Fibroblast of skin of scalp (primary cell): ENCODE measurements around the gene DEAF1.

Experiments
- DNase-seq: peaks from one replicate; pipeline ENCODE4 v3.0.0-alpha.2; 2013

DEAF1 gene

GRCh38 chr11:620935-621814, 73.8 kb downstream of the DEAF1 start:
- DNase-seq = no peak

GRCh38 chr11:620201-620600, 74.8 kb downstream of the DEAF1 start:
- DNase-seq = no peak

- no peak for DNase-seq
Measured at GRCh38 chr11:619628-620050, 75.4 kb downstream of the DEAF1 start.

- DNase-seq = no peak
Measured at GRCh38 chr11:618856-619627, 76.0 kb downstream of the DEAF1 start.

GRCh38 chr11:617912-618682, 76.9 kb downstream of the DEAF1 start:
- DNase-seq = no peak

GRCh38 chr11:617199-617911, 77.7 kb downstream of the DEAF1 start:
- DNase-seq = no peak

- no peak for DNase-seq
Measured at GRCh38 chr11:616320-617198, 78.5 kb downstream of the DEAF1 start.

GRCh38 chr11:615504-616319, 79.3 kb downstream of the DEAF1 start, which contains the start of gene IRF7:
Gene IRF7 (minus strand): TSS chr11:615950. CDS start chr11:615364, 586 bp downstream.
- peak; percentile 91 for DNase-seq

GRCh38 chr11:614623-615503, 80.2 kb downstream of the DEAF1 start:
- no peak for DNase-seq

- DNase-seq = no peak
Measured at GRCh38 chr11:614021-614622, 80.9 kb downstream of the DEAF1 start.

- peak; percentile 54 for DNase-seq
Measured at GRCh38 chr11:613369-613968, 81.6 kb downstream of the DEAF1 start.

GRCh38 chr11:612961-613300, 82.1 kb downstream of the DEAF1 start:
- DNase-seq = no peak

- no peak for DNase-seq
Measured at GRCh38 chr11:612201-612960, 82.6 kb downstream of the DEAF1 start.

- DNase-seq = no peak
Measured at GRCh38 chr11:611001-611996, 83.7 kb downstream of the DEAF1 start.

GRCh38 chr11:610146-610801, 84.7 kb downstream of the DEAF1 start:
- DNase-seq = no peak

GRCh38 chr11:609341-609811, 85.6 kb downstream of the DEAF1 start:
- DNase-seq = no peak
